ENCODE measurements around the gene PXDN.

DNA sequence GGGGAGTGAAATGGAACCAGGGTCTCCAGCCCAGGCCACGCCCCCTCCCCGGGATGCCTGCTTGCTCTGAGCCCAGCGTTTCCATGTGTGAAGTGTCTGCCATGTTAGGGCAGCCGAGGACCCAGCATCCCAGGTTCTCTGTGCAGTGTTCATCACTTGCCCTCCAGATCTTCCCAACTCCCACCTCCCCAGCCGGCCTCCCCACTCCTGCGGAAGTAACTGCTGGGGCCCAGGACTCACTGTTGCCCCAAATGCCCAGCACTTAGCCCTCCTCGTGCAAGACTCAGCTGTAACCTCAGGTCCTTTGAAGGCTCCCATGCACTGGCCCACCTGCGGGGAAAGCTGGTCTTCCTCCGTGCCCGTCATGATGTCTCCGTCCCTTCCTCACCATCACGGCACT is 9.7 kb upstream of the PXDN start:
- TF ChIP-seq, protein P1, sequence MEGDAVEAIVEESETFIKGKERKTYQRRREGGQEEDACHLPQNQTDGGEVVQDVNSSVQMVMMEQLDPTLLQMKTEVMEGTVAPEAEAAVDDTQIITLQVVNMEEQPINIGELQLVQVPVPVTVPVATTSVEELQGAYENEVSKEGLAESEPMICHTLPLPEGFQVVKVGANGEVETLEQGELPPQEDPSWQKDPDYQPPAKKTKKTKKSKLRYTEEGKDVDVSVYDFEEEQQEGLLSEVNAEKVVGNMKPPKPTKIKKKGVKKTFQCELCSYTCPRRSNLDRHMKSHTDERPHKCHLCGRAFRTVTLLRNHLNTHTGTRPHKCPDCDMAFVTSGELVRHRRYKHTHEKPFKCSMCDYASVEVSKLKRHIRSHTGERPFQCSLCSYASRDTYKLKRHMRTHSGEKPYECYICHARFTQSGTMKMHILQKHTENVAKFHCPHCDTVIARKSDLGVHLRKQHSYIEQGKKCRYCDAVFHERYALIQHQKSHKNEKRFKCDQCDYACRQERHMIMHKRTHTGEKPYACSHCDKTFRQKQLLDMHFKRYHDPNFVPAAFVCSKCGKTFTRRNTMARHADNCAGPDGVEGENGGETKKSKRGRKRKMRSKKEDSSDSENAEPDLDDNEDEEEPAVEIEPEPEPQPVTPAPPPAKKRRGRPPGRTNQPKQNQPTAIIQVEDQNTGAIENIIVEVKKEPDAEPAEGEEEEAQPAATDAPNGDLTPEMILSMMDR (IDR thresholded peaks at IDR 0.05), result no peak
- no peak for TF ChIP-seq EZH2 (IDR thresholded peaks at IDR 0.05; ENCODE audit: borderline replicate concordance, insufficient read depth, low read depth, low read length, poor library complexity, severe bottlenecking)
